ENCODE results near the gene C12orf76. TPM values are rescaled to one million over a fixed set of nuclear protein-coding genes. Genes with fewer than 3 reads are reported as not detected.
"Not testable (repeated sequence)": the region's sequence is repeated elsewhere in the genome, so short reads cannot be mapped to it uniquely, and the experiment has no call there.

Gene C12orf76
- total RNA-seq, 2 experiments from 2014 or later = 26.2 to 29.1 TPM

- Mint-ChIP-seq H3K27me3 (no peaks in the 10 kb centered on the region), H3K27ac (no peak overlapping the region), H3K4me3 (no peak overlapping the region), H3K4me1 (peaks cover 47% of the 10 kb centered on the region), H3K9me3 (no peaks in the 10 kb centered on the region), H3K36me3 (ENCODE audit: low read depth) (peaks cover 20% of the 10 kb centered on the region)
- POLR2A ChIA-PET = interaction anchor here (0.9 to 2.1 kb wide), 3 partner anchors 11 to 28 kb away, joined by 3 to 6 read pairs (median 3); no protein-coding TSS in a partner anchor
- CTCF ChIA-PET = no interaction called here
- DNase-seq = no peak
Observed at GRCh38 chr12:110058875-110059615, 10.7 kb upstream of the C12orf76 start.

DNA sequence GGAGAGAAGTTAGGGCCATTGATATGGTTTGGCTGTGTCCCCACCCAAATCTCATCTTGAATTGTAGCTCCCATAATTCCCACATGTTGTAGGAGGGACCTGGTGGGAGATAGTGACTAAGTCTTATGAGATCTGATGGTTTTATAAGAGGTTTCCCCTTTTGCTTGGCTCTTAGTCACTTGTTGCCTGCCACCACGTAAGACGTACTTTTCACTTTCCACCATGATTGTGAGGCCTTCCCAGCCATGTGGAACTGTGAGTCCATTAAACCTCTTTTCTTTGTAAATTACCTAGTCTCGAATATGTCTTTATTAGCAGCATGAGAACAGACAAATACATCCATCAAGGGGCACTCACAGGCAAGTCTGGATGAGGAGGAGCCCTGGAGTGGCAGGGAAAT lies 8.3 kb upstream of the C12orf76 start:
- not testable (repeated sequence) for H3K9me3 Mint-ChIP-seq, DNase-seq, H3K27me3 Mint-ChIP-seq, H3K4me3 Mint-ChIP-seq
- POLR2A ChIA-PET = interaction anchor here (0.9 to 2.4 kb wide), 3 partner anchors 15 to 23 kb away, joined by 3 to 9 read pairs (median 6); no protein-coding TSS in a partner anchor
- CTCF ChIA-PET = interaction anchor here (1.1 kb wide), 1 partner anchor 23 kb away, joined by 3 read pairs; no protein-coding TSS in a partner anchor
- Mint-ChIP-seq H3K36me3 (ENCODE audit: low read depth) (peaks cover 20% of the 10 kb centered on the region), H3K4me1 (peaks cover 47% of the 10 kb centered on the region), H3K27ac (peak overlapping the region; percentile 41)

DNA sequence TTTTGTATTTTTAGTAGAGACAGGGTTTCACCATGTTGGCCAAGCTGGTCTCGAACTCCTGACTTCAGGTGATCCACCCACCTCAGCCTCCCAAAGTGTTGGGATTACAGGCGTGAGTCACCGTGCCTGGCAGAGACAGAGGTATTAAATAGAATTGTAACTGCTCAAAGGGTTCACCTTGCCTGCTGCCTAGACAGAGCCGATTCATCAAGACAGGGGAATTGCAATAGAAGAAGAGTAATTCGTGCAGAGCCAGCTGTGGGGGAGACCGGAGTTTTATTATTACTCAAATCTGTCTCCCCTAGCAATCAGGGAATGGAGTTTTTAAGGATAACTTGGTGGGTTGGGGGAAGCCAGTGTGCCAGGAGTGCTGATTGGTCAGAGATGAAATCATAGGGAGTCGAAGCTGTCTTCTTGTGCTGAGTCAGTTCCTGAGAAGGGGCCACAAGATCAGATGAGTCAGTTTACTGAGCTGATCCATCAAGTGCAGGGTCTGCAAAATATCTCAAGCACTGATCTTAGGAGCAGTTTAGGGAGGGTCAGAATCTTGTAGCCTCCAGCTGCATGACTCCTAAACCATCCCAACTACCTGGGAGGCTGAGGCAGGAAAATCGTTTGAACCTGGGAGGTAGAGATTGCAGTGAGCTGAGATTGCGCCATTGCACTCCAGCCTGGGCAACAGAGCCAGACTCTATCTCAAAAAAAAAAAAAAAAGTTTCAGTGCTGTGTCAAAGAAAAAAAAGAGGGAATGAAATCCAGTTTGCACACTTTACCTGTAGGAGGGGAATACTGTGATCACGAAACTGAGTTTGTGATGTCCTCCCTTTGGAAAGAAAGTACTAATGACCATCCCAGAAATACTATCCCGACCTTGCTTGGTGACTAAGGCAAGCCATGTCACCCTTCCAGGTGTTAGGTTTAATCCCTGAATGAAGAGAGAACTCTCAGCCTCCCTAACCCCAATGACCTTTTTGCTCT lies 7.3 kb upstream of the C12orf76 start:
- H3K9me3 Mint-ChIP-seq, H3K4me3 Mint-ChIP-seq, H3K27me3 Mint-ChIP-seq: not testable (repeated sequence)
- Mint-ChIP-seq H3K36me3 (ENCODE audit: low read depth) (peaks cover 20% of the 10 kb centered on the region), H3K27ac (peak overlapping the region; percentile 66), H3K4me1 (peaks cover 42% of the 10 kb centered on the region)
- ChIA-PET CTCF (interaction anchor here (0.6 to 1.1 kb wide), 3 partner anchors 12 to 24 kb away, joined by 3 read pairs; no protein-coding TSS in a partner anchor), POLR2A (interaction anchor here (0.9 to 2.4 kb wide), 3 partner anchors 16 to 23 kb away, joined by 3 to 9 read pairs (median 6); no protein-coding TSS in a partner anchor)
- DNase-seq = peak; percentile 39

GRCh38 chr12:110050927-110051326 lies 2.6 kb upstream of the C12orf76 start:
- no peak for DNase-seq
- Mint-ChIP-seq H3K36me3 (ENCODE audit: low read depth) (peaks cover 5% of the 10 kb centered on the region), H3K4me1 (peaks cover 53% of the 10 kb centered on the region), H3K9me3 (no peaks in the 10 kb centered on the region), H3K27ac (no peak overlapping the region), H3K4me3 (no peak overlapping the region), H3K27me3 (no peaks in the 10 kb centered on the region)
- POLR2A ChIA-PET = no interaction called here
- CTCF ChIA-PET = interaction anchor here (1.4 kb wide), 1 partner anchor 10 kb away, joined by 3 read pairs; no protein-coding TSS in a partner anchor

- not testable (repeated sequence) for H3K9me3 Mint-ChIP-seq; H3K36me3 Mint-ChIP-seq (ENCODE audit: low read depth); H3K4me3 Mint-ChIP-seq; DNase-seq; H3K27me3 Mint-ChIP-seq; H3K27ac Mint-ChIP-seq
- H3K4me1 Mint-ChIP-seq = peaks cover 46% of the 10 kb centered on the region
- POLR2A ChIA-PET = interaction anchor here (1.4 kb wide), 1 partner anchor 9 kb away, joined by 6 read pairs; no protein-coding TSS in a partner anchor
- CTCF ChIA-PET = interaction anchor here (0.6 to 1.2 kb wide), 2 partner anchors 11 to 34 kb away, joined by 3 to 4 read pairs; no protein-coding TSS in a partner anchor
Observed at GRCh38 chr12:110049666-110050065, 1.3 kb upstream of the C12orf76 start.

- H3K4me1 Mint-ChIP-seq = peaks cover 42% of the 10 kb centered on the region
- POLR2A ChIA-PET = interaction anchor here (1.4 kb wide), 1 partner anchor 9 kb away, joined by 6 read pairs; no protein-coding TSS in a partner anchor
- not testable (repeated sequence) for H3K27me3 Mint-ChIP-seq; DNase-seq; H3K36me3 Mint-ChIP-seq (ENCODE audit: low read depth); H3K9me3 Mint-ChIP-seq
- peak overlapping the region; percentile 89 for H3K27ac Mint-ChIP-seq
- peak overlapping the region; percentile 82 for H3K4me3 Mint-ChIP-seq
- CTCF ChIA-PET = interaction anchor here (1.2 kb wide), 1 partner anchor 12 kb away, joined by 3 read pairs; no protein-coding TSS in a partner anchor
Observed at GRCh38 chr12:110049034-110049433, 712 bp upstream of the C12orf76 start.

GRCh38 chr12:110047297-110047940 lies 903 bp downstream of the C12orf76 start:
- Mint-ChIP-seq H3K27ac (peak overlapping the region; percentile 89), H3K27me3 (no peaks in the 10 kb centered on the region), H3K4me1 (peaks cover 51% of the 10 kb centered on the region), H3K4me3 (peak overlapping the region; percentile 82), H3K9me3 (no peaks in the 10 kb centered on the region), H3K36me3 (ENCODE audit: low read depth) (peaks cover 9% of the 10 kb centered on the region)
- ChIA-PET POLR2A (interaction anchor here (0.7 to 2.0 kb wide), 8 partner anchors 8 to 77 kb away, joined by 3 to 10 read pairs (median 4); partner anchors contain the start of genes ANKRD13A and IFT81), CTCF (interaction anchor here (0.9 to 1.3 kb wide), 3 partner anchors 13 to 52 kb away, joined by 3 to 4 read pairs (median 4); no protein-coding TSS in a partner anchor)
- DNase-seq = no peak

GRCh38 chr12:110046451-110047187 lies 1.7 kb downstream of the C12orf76 start:
- POLR2A ChIA-PET = interaction anchor here (0.8 to 2.0 kb wide), 4 partner anchors 10 to 33 kb away, joined by 3 to 10 read pairs (median 8); no protein-coding TSS in a partner anchor
- Mint-ChIP-seq H3K9me3 (no peaks in the 10 kb centered on the region), H3K4me1 (peaks cover 57% of the 10 kb centered on the region), H3K27me3 (no peaks in the 10 kb centered on the region), H3K36me3 (ENCODE audit: low read depth) (peaks cover 16% of the 10 kb centered on the region), H3K4me3 (peak overlapping the region; percentile 82), H3K27ac (no peak overlapping the region)
- CTCF ChIA-PET = interaction anchor here (1.2 kb wide), 1 partner anchor 45 kb away, joined by 4 read pairs; no protein-coding TSS in a partner anchor
- no peak for DNase-seq

DNA sequence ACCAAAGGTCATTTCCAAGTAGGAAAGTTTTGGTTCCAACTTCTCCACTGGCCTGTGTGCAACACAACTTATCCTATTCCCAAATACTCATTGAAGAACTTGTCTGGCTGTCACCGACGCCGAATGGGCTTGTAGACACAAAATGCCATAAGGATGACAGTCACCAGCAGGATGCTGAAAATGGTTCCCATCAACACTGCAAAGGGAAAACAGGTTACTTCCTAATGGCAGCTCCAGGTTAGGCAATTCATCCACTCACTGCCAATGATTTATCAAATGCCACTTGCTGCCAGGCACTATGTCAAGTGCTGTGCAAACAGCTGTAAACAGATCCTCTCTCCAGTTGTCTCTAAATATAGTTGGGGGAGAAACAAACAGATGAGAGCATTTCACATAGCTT lies 6.1 kb downstream of the C12orf76 start:
- Mint-ChIP-seq H3K4me1 (peaks cover 71% of the 10 kb centered on the region), H3K27me3 (no peaks in the 10 kb centered on the region), H3K36me3 (ENCODE audit: low read depth) (peaks cover 50% of the 10 kb centered on the region), H3K27ac (peak overlapping the region; percentile 23), H3K4me3 (no peak overlapping the region), H3K9me3 (no peaks in the 10 kb centered on the region)
- ChIA-PET POLR2A (interaction anchor here (1.3 kb wide), 1 partner anchor 18 kb away, joined by 3 read pairs; no protein-coding TSS in a partner anchor), CTCF (interaction anchor here (0.7 to 1.5 kb wide), 3 partner anchors 11 to 617 kb away, joined by 3 to 6 read pairs (median 3); no protein-coding TSS in a partner anchor)
- no peak for DNase-seq

DNA sequence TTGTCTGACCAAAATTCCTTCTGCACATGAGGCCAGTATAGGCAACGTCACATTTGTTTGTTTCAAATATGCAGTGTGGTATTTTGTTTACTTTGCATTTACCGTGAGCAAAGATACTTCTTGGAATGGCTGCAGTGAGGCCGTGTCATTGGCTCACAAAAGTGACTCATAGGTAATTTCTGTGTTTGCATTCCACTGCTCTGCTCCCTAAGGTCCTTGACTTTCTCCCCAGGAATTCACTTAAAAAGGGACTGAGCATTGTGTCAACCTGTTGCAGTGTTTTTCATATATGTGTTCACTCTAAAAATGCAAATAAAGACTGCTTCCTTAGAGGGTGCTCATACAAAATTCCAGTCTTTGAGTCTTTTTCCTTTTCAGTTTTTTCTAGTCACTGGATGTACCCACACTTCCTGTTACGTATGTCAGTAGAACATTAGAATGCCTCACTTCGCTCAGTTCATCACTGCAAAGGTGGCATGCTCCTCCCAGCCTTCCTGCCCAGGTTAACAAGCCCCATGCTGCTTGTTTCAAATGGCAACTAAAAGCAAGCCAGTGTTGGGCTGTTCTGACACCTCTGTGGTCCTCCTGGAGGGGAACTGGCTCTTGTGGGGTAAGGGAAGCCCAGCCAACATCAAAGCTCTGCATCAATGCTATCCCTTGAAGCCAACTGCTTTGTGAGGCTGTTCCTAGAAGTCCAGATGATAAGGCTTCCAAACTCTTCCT lies 9.1 kb downstream of the C12orf76 start:
- H3K4me1 Mint-ChIP-seq = peaks cover 67% of the 10 kb centered on the region
- ChIA-PET POLR2A (interaction anchor here (0.8 to 1.8 kb wide), 7 partner anchors 8 to 540 kb away, joined by 3 to 8 read pairs (median 3); partner anchors contain the start of genes ANKRD13A and FAM216A), CTCF (interaction anchor here (0.5 to 1.1 kb wide), 3 partner anchors 15 to 392 kb away, joined by 3 to 4 read pairs (median 3); no protein-coding TSS in a partner anchor)
- peaks cover 73% of the 10 kb centered on the region for H3K36me3 Mint-ChIP-seq (ENCODE audit: low read depth)
- peak; percentile 53 for DNase-seq
- H3K4me3 Mint-ChIP-seq = peak overlapping the region; percentile 11
- peak overlapping the region; percentile 94 for H3K27ac Mint-ChIP-seq
- no peaks in the 10 kb centered on the region for H3K27me3 Mint-ChIP-seq
- no peaks in the 10 kb centered on the region for H3K9me3 Mint-ChIP-seq

DNA sequence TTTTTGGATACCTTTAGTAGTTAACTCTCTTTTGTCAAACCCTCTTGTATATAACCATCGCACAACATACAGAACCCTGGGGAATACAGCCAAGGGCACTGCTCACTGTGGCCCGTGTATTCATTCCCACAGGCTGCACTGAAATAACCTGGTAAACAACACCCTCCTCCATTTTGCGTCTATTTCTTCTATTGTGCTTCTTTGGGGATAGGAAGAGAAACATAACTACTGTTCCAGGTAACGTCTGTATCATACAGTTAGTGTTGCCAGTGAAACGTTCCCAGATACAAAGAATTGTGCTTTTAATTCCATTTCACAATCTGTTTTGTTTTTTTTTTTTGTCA lies 9.6 kb downstream of the C12orf76 start:
- Mint-ChIP-seq H3K36me3 (ENCODE audit: low read depth) (peaks cover 78% of the 10 kb centered on the region), H3K4me3 (no peak overlapping the region), H3K9me3 (no peaks in the 10 kb centered on the region), H3K27me3 (no peaks in the 10 kb centered on the region), H3K27ac (peak overlapping the region; percentile 94), H3K4me1 (peaks cover 65% of the 10 kb centered on the region)
- ChIA-PET POLR2A (interaction anchor here (0.7 kb wide), 1 partner anchor 44 kb away, joined by 3 read pairs; no protein-coding TSS in a partner anchor), CTCF (interaction anchor here (1.4 kb wide), 1 partner anchor 10 kb away, joined by 4 read pairs; no protein-coding TSS in a partner anchor)
- no peak for DNase-seq
